Non-pigmented ciliary epithelial cell (primary cell): Measurements from ENCODE around the gene LIM2.
"Not testable (repeated sequence)": the region's sequence is repeated elsewhere in the genome, so short reads cannot be mapped to it uniquely, and the experiment has no call there.

Experiments
- DNase-seq: peaks from one replicate; pipeline ENCODE4 v3.0.0-alpha.2; 2010; ENCODE audit warnings: low read depth

The LIM2 gene

GRCh38 chr19:51387924-51388389 lies at the start of gene LIM2:
TSS of gene LIM2 (minus strand) at chr19:51387974. CDS start at chr19:51387443, 531 bp downstream.
- DNase-seq = no peak

- DNase-seq = no peak
Measured at GRCh38 chr19:51434456-51434855, 46.7 kb upstream of the LIM2 start.

GRCh38 chr19:51433043-51433442 lies 45.3 kb upstream of the LIM2 start:
- DNase-seq = no peak

- DNase-seq = no peak
Measured at GRCh38 chr19:51431124-51431523, 43.4 kb upstream of the LIM2 start.

- DNase-seq = no peak
Measured at GRCh38 chr19:51430221-51430620, 42.4 kb upstream of the LIM2 start.

GRCh38 chr19:51427201-51427600 lies 39.4 kb upstream of the LIM2 start:
- DNase-seq = no peak

- no peak for DNase-seq
Measured at GRCh38 chr19:51422053-51422448, 34.3 kb upstream of the LIM2 start.

- no peak for DNase-seq
Measured at GRCh38 chr19:51421229-51422052, 33.7 kb upstream of the LIM2 start.

- not testable (repeated sequence) for DNase-seq
Measured at GRCh38 chr19:51420511-51420910, 32.7 kb upstream of the LIM2 start.

GRCh38 chr19:51418707-51419106 lies 30.9 kb upstream of the LIM2 start:
- DNase-seq = no peak

GRCh38 chr19:51417810-51418157 lies 30.0 kb upstream of the LIM2 start:
- DNase-seq = no peak

- DNase-seq = no peak
Measured at GRCh38 chr19:51417107-51417809, 29.5 kb upstream of the LIM2 start, which contains the start of gene SIGLEC10. TSS of gene SIGLEC10 (minus strand) at chr19:51417642. CDS start at chr19:51417581, 61 bp downstream.

- DNase-seq = not testable (repeated sequence)
Measured at GRCh38 chr19:51416422-51416821, 28.6 kb upstream of the LIM2 start.

- no peak for DNase-seq
Measured at GRCh38 chr19:51415187-51415586, 27.4 kb upstream of the LIM2 start.

GRCh38 chr19:51410950-51411748 lies 23.4 kb upstream of the LIM2 start:
- no peak for DNase-seq

GRCh38 chr19:51407511-51408131 lies 19.8 kb upstream of the LIM2 start:
- DNase-seq = no peak

GRCh38 chr19:51402117-51402516 lies 14.3 kb upstream of the LIM2 start:
- no peak for DNase-seq

GRCh38 chr19:51399936-51400335 lies 12.2 kb upstream of the LIM2 start:
- not testable (repeated sequence) for DNase-seq

GRCh38 chr19:51399231-51399630 lies 11.5 kb upstream of the LIM2 start:
- no peak for DNase-seq

- no peak for DNase-seq
Measured at GRCh38 chr19:51398096-51398704, 10.4 kb upstream of the LIM2 start.

GRCh38 chr19:51397453-51397852 lies 9.7 kb upstream of the LIM2 start:
- DNase-seq = not testable (repeated sequence)
